Adipose tissue (tissue), 3 donors: ENCODE data around the gene CLN3. TPM values are rescaled to one million over a fixed set of nuclear protein-coding genes. Genes with fewer than 3 reads are reported as not detected.
"Not testable (repeated sequence)": the region's sequence is repeated elsewhere in the genome, so short reads cannot be mapped to it uniquely, and the experiment has no call there.

ENCODE experiments used
- H3K27ac ChIP-seq: one replicate; pipeline ENCODE4 v1.5.1; 2013; ENCODE audit warnings: low read depth, low read length
- WGBS, 3 donors: extraction: QIAGEN DNeasy Blood & Tissue Kit; methylation state at CpG; one replicate each; pipeline ENCODE4 v1.1.7; 2013; 5-methylcytosine and 5-hydroxymethylcytosine counted together
- polyA plus RNA-seq, 3 donors: library from polyadenylated mRNA; stranded (reverse); fragments of 200-250 nt; gene quantifications; one replicate each; pipeline ENCODE4 v1.2.3, GENCODE V29; 2013
- donor health status: healthy with polysubstance abuse.
- donor health status: Bipolar disorder and iron deficiency.
- donor health status: healthy.

The CLN3 gene
- polyA plus RNA-seq, 3 donors, result 8.2 to 28.2 (median 16.0) TPM

DNA sequence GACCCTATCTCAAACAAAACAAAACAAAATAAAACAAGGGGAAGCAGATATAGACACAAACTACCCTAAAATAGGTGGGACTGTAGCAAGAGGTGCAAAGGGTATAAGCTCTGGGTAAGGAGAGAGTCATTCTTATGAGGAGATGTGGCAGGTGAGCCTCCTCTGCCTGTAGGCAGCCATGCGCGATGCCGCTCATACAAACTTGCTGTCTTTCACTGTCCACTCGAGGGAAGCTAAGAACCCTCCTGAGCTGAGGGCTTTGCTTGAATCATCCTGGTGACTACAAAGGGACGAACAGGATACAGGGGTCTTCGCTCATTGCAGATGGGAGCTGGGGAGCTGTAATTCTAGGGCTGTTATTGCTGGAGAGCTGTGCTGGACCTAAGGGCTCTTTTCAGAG lies 29.6 kb upstream of the CLN3 start:
- WGBS, 3 donors, result 91 to 93% (median 92%) methylated on average over 6 of the region's 6 CpGs

DNA sequence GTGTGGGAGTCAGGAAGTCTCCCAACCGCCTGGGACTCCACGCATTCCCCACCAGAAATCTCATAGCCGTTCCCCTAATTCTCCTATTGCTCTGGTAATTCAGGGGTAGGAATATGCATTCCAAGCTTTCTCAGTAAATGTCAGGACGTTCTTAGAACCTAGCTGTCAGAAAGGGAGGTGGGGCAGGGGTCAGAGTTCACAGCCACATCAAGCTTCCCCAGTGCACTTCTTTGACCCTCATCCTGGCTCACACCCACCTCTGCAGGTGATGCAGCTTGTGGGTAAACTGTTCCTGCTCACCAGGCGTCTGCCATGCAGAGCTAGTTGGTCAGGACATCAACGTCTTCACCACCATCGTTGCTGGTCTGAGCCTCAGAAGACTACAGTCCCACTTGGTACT lies 28.8 kb upstream of the CLN3 start:
- WGBS, 3 donors, result 73 to 83% (median 76%) methylated on average over 7 of the region's 7 CpGs
- no peak overlapping the region for H3K27ac ChIP-seq

More for the DNA sequence above, 29.6 kb upstream of the CLN3 start:
- no peak overlapping the region for H3K27ac ChIP-seq

DNA sequence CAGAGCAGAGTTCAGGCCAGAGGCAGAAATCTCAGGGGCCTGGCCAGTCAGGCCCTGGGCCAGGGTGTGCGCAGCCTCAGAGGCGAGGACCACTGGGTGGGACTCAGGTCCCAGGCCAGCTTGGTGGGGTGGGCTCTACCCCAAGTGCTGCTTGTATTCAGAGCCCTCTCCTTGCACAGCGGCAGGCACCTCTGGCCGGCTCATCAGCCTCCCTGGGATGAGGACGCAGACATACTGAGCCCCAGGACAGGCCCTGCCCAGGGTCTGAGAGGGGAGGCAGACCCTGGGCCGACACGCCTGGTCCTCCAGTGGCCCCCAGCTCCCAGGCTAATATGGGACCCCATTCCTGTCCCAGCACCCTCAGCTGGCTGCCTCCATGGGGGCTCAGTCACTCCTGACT lies 22.4 kb upstream of the CLN3 start:
- WGBS, 3 donors, result 85 to 91% (median 86%) methylated on average over 5 to 7 of the region's 7 CpGs
- H3K27ac ChIP-seq, result no peak overlapping the region

GRCh38 chr16:28513484-28514181 lies 21.8 kb upstream of the CLN3 start:
- 76 to 85% (median 81%) methylated on average over 12 of the region's 12 CpGs for WGBS, 3 donors

GRCh38 chr16:28511801-28512789 lies 20.2 kb upstream of the CLN3 start:
- 85 to 89% (median 88%) methylated on average over 21 of the region's 21 CpGs for WGBS, 3 donors
- H3K27ac ChIP-seq, result no peak overlapping the region

More at GRCh38 chr16:28513484-28514181, 21.8 kb upstream of the CLN3 start:
- no peak overlapping the region for H3K27ac ChIP-seq

- H3K27ac ChIP-seq, result no peak overlapping the region
- WGBS, 3 donors, result 88 to 93% (median 90%) methylated on average over 3 of the region's 3 CpGs
Measured at GRCh38 chr16:28511031-28511430, 19.2 kb upstream of the CLN3 start.

DNA sequence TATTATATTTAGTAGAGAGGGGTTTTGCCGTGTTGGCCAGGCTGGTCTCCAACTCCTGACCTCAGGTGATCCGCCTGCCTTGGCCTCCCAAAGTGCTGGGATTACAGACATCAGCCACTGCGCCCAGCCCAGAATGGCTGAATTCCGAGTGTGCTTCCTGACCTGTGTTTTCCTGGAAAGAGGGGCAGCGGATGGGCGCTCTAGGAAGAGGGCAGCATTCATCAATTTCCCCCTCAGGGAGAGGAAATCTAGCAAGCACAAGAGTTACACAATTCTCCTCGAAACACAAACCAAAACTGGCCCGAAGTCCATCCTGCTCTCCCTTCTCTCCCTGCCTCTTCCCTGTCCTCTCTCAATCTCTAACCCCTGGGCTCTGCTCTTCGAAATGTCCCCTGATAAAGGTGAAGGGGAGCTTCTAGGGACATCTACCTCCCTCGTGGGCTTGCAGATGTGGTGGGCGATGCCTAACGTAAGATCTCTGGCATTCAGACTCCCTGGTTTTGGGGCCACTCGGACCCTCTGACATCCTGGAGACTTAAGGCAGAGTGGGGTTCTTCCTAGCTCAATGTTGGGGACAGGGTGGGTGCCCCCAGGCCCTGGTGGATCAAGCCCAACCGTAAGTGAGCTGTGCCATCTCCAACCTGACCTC lies 13.7 kb upstream of the CLN3 start:
- H3K27ac ChIP-seq, result no peak overlapping the region
- 50 to 65% (median 53%) methylated on average over 14 of the region's 14 CpGs for WGBS, 3 donors

GRCh38 chr16:28504707-28505404 lies 13.0 kb upstream of the CLN3 start:
- no peak overlapping the region for H3K27ac ChIP-seq
- 62 to 84% (median 67%) methylated on average over 8 of the region's 8 CpGs for WGBS, 3 donors

DNA sequence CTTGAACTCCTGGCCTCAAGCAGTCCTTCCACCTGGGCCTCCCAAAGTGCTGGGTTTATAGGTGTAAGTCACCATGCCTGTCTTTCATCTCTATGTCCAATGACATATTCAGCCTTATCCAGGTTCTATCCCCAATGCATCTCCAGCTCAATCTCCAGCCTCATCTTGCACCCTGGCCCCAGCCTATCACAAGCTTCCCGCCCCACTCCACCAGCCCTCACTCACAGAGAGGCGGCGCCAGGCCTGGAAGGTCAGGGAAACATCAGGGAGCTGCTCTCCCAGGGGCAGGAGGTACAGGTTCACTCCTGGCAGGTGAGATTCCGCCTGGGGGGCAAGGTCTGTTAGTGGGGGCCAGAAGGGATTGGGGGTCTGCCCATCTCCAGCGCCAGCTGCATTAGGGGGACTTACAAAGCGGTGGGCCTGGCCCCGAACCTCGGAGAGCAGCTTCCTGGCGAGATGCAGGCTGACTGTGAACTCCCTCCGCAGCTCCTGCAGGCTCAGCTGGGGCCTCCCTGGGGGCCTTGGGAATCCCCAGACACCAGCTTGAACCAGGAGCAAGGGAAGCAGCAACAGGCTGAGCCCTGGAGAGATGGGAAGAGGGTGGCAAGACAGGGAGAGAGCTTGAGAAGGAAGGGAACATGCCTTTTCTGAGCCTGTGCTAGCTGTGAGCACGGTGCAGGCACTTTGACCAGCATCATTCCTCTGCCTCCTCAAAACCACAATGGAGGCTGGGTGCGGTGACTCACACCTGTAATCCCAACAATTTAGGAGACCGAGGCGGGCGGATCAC lies 11.8 kb upstream of the CLN3 start:
- 80 to 88% (median 82%) methylated on average over 15 of the region's 15 CpGs for WGBS, 3 donors
- H3K27ac ChIP-seq, result no peak overlapping the region

DNA sequence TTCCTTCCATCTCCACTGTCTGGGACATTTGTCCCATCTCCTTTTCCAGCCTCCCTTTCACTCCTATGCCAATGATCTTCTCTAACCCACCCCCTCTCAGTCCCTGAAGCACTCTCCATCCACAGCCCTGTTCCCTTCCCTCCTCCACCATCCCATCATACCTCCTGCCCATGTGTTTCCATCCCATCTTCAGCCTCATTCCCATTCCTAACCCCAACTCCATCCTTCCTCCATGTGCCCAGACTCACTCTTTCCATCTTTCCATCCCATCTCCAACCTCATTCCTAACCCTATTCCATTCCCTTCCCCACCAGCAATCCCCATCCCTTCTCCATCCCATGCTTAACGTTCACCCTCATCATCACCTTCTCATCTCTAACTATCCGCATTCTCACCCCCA lies 10.4 kb upstream of the CLN3 start:
- 67 to 85% (median 82%) methylated on average over 2 of the region's 2 CpGs for WGBS, 3 donors
- H3K27ac ChIP-seq, result no peak overlapping the region

DNA sequence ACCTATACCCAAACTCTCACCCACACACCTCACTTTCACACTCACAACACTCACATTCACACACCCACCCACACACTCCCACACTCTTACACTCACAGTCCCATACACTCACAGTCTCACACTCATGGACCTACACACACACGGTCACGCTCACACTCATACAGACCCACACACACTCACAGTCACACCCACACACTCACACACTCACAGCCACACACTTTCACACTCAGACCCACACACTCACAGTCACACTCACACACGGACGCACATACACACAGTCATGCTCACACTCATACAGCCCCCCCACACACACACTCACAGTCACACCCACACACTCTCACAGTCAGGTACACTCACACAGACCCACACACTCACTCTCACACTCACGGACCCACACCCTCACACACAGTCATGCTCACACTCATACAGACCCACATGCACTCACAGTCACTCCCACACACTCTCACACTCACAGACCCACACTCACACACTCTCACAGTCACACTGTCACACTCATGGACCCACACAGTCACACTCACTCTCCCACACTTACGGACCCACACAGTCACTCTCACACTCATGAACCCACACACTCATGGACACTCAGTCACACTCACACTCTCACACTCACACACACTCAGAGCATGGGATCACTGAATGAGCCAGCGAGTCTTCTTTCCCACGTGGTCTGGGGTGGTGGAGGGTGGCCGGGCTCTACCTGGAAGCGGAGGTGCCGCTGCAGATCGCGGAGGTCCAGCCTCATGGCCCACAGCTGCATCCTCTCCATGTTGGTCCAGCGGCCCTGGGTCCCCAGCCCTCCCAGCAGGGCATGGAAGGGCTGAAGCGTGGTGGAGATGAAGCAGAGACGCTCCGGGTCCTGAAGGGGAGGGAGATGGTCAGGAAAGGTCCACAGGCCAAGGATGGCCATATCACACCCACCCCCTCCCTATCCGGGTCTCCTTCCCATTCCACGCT lies 9.7 kb upstream of the CLN3 start:
- WGBS, 3 donors, result 85 to 86% (median 85%) methylated on average over 19 of the region's 19 CpGs
- H3K27ac ChIP-seq, result no peak overlapping the region

DNA sequence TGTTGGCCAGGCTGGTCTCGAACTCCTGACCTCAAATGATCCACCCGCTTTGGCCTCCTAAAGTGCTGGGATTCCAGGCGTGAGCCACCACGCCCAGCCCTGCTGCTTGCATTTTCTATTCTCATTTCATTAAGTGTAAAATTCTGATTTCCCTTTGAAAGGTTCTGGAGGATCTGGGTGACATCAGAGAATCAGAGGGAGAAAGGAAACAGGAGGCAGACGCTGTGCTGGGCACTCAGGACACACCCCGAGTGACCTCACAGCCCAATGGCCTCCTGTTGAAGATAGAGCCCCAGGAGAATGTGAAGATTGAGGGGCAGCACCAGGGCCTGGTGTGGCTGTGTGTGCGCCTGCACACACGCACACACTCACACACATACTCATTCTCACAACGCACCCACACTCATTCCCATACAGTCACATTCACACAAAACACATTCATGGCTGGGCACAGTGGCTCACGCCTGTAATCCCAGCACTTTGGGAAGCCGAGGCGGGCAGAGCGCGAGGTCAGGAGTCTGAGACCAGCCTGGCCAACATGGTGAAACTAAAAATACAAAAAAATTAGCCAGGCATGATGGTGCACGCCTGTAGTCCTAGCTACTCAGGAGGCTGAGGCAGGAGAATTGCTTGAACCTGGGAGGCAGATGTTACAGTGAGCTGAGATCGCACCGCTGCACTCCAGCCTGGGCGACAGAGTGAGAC lies 8.8 kb upstream of the CLN3 start:
- H3K27ac ChIP-seq, result not testable (repeated sequence)
- 80 to 91% (median 88%) methylated on average over 18 of the region's 18 CpGs for WGBS, 3 donors

DNA sequence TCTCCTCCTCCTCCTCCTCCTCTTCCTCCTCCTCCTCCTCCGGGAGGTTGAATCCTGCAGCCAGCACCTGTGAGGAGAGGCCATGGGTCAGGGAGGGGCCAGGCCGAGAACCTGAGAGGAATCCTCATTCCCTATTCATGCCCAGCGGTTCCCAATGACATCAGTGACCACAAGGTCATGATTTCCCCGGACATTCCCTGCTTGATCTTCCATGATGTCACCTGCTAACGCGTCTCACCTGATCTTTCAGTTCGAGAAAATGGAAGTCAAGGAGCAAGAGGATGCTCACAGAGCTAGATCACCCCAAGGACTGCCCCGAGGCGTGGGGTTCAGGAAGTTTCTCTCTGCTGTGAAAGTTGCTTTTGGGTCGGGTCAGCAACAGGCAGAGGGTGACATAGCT lies 8.0 kb upstream of the CLN3 start:
- no peak overlapping the region for H3K27ac ChIP-seq
- WGBS, 3 donors, result 74 to 82% (median 82%) methylated on average over 9 to 10 of the region's 10 CpGs

- WGBS, 3 donors, result 85 to 90% (median 89%) methylated on average over 15 of the region's 15 CpGs
- no peak overlapping the region for H3K27ac ChIP-seq
Measured at GRCh38 chr16:28498666-28499381, 7.0 kb upstream of the CLN3 start.

GRCh38 chr16:28497861-28498599 lies 6.2 kb upstream of the CLN3 start:
- WGBS, 3 donors, result 87 to 90% (median 88%) methylated on average over 32 to 33 of the region's 33 CpGs

More at GRCh38 chr16:28497861-28498599, 6.2 kb upstream of the CLN3 start:
- H3K27ac ChIP-seq, result no peak overlapping the region
